GM19025 (cell line): ENCODE data around the gene EIF3K.

Experiments used
- ATAC-seq: cut with Tn5 transposase; IDR thresholded peaks from one replicate; pipeline ENCODE4 v1.9.1; 2021; ENCODE audit warnings: mild to moderate bottlenecking, low read depth, moderate library complexity; ENCODE audit not compliant: unreplicated experiment

Gene EIF3K

GRCh38 chr19:38683393-38684077, 64.5 kb downstream of the EIF3K start:
- ATAC-seq, result no peak

GRCh38 chr19:38684078-38684861, 65.3 kb downstream of the EIF3K start:
- no peak for ATAC-seq

- no peak for ATAC-seq
These were observed 66.1 kb downstream of the EIF3K start for GRCh38 chr19:38684862-38685665.

GRCh38 chr19:38685666-38686529, 66.9 kb downstream of the EIF3K start:
- ATAC-seq, result no peak

GRCh38 chr19:38686530-38686888, 67.5 kb downstream of the EIF3K start:
- ATAC-seq, result no peak
